ENCODE measurements around the gene GNPDA2. TPM values are rescaled to one million over a fixed set of nuclear protein-coding genes. Genes with fewer than 3 reads are reported as not detected.

GNPDA2 gene
- total RNA-seq, 4 donors from 2014 or later = 6.3 to 13.3 (median 9.9) TPM

DNA sequence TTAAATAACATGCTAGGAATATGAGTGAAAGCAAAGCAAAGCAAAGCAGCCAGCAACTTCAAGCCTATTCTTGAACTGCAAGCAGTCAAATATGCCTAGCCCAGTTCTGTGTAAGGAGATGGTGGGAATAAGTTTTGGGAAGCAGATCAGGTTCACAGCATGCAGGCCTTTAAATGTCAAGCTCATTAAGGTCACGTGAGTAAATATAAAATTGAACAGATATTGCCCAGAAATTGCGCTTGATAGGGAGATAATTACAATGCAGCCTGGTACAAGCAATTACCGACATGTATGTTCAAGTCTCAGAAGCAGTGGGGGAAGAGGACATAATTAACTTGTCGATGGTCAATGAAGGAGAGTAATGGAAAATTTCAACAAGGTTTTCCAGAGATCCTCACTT, 6.0 kb downstream of the GNPDA2 start:
- Histone ChIP-seq H3K9me3 (no peaks in the 10 kb centered on the region), H3K27me3 (no peaks in the 10 kb centered on the region), H3K4me3 (no peak overlapping the region), H3K27ac (no peak overlapping the region), H3K4me1 (peaks cover 0 to 12% (median 1%) of the 10 kb centered on the region in 4 donors), H3K36me3 (no peaks in the 10 kb centered on the region)
- no peak for TF ChIP-seq CTCF (IDR thresholded peaks at IDR 0.05)
- no peak for DNase-seq

GRCh38 chr4:44716597-44716996, 9.8 kb downstream of the GNPDA2 start:
- no peaks in the 10 kb centered on the region for H3K4me1 ChIP-seq
- H3K4me3 ChIP-seq = no peak overlapping the region
- H3K27ac ChIP-seq = no peak overlapping the region
- no peaks in the 10 kb centered on the region for H3K27me3 ChIP-seq
- H3K36me3 ChIP-seq = no peaks in the 10 kb centered on the region
- H3K9me3 ChIP-seq = no peaks in the 10 kb centered on the region
- no peak for TF ChIP-seq CTCF (IDR thresholded peaks at IDR 0.05)
- TF ChIP-seq POLR2A (IDR thresholded peaks at IDR 0.05) = no peak
- no peak for DNase-seq

DNA sequence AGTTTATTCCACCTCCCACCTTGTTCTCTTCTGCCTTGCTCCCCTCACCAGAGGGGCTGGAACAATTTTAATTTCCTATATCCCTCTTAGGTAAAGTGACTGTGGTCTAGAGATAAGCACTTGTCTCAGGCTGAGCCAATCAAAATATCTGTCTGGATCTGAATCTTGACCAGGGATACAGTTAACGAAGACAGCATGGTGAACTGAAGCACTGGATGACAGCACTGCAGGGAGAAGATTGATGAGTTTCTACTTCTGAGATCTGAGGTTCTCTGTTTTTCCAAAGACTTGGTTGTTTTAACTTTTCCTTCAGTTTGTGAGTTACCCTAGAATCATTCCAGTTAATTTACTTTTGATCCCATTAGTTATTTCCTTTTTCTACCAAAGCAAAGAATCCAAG, 13.2 kb downstream of the GNPDA2 start:
- DNase-seq = no peak
- no peaks in the 10 kb centered on the region for H3K4me1 ChIP-seq
- H3K27ac ChIP-seq = no peak overlapping the region
- peaks cover 0 to 4% (median 0%) of the 10 kb centered on the region in 3 donors for H3K36me3 ChIP-seq
- no peaks in the 10 kb centered on the region for H3K9me3 ChIP-seq
- no peak for TF ChIP-seq POLR2A (IDR thresholded peaks at IDR 0.05)
- no peak for TF ChIP-seq CTCF (IDR thresholded peaks at IDR 0.05)
- no peaks in the 10 kb centered on the region for H3K27me3 ChIP-seq
- H3K4me3 ChIP-seq = no peak overlapping the region

DNA sequence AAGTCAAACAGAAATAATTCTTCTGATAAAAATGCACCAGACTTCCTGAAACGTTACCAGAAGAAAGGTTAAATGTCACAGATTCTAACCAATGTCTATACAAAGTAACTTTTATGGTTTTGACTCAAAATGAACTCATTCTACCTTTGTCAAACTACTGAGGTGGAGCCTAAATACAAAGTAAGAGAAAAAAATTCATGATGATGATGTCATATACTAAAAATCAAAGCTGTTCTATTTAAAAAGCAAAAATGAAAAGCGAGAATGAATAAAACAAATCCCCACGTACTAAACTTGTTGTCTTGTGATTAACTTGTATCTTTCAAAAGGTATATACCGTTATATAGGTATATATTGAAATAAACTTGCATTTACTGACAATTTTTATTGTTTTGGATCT, 21.7 kb downstream of the GNPDA2 start:
- Histone ChIP-seq H3K4me1 (no peaks in the 10 kb centered on the region), H3K27me3 (no peaks in the 10 kb centered on the region), H3K36me3 (peaks cover 0 to 56% (median 0%) of the 10 kb centered on the region in 3 donors), H3K27ac (no peak overlapping the region), H3K4me3 (no peak overlapping the region), H3K9me3 (no peaks in the 10 kb centered on the region)
- DNase-seq = no peak
- TF ChIP-seq POLR2A (IDR thresholded peaks at IDR 0.05) (no peak), CTCF (IDR thresholded peaks at IDR 0.05) (no peak)

- Histone ChIP-seq H3K4me1 (no peaks in the 10 kb centered on the region), H3K36me3 (peaks cover 0 to 68% (median 0%) of the 10 kb centered on the region in 3 donors), H3K27me3 (no peaks in the 10 kb centered on the region), H3K27ac (no peak overlapping the region), H3K4me3 (no peak overlapping the region), H3K9me3 (no peaks in the 10 kb centered on the region)
- DNase-seq = no peak
- TF ChIP-seq POLR2A (IDR thresholded peaks at IDR 0.05) (no peak), CTCF (IDR thresholded peaks at IDR 0.05) (no peak)
These were observed 25.3 kb downstream of the GNPDA2 start for GRCh38 chr4:44701037-44701436.

DNA sequence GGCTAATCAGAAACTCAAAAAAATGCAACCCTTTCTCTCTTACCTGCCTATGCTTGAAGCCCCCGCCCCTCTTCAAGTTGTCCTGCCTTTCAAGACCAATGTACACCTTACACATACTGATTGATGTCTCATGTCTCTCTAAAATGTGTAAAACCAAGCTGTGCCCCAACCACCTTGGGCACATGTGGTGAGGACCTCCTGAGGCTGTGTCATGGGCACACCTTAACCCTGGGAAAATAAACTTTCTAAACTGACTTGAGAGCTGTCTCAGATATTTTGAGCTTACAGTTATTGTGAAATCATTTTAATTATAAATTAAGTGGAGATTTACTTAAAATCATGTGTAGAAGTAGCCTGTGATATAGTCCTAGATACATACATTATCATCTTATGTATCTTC, 25.9 kb downstream of the GNPDA2 start:
- TF ChIP-seq POLR2A (IDR thresholded peaks at IDR 0.05) (no peak), CTCF (IDR thresholded peaks at IDR 0.05) (no peak)
- Histone ChIP-seq H3K27ac (no peak overlapping the region), H3K27me3 (no peaks in the 10 kb centered on the region), H3K9me3 (no peaks in the 10 kb centered on the region), H3K36me3 (peaks cover 0 to 70% (median 0%) of the 10 kb centered on the region in 3 donors), H3K4me1 (no peaks in the 10 kb centered on the region), H3K4me3 (no peak overlapping the region)
- DNase-seq = no peak
